ENCODE measurements around the gene CTR9.

CTR9 gene

DNA sequence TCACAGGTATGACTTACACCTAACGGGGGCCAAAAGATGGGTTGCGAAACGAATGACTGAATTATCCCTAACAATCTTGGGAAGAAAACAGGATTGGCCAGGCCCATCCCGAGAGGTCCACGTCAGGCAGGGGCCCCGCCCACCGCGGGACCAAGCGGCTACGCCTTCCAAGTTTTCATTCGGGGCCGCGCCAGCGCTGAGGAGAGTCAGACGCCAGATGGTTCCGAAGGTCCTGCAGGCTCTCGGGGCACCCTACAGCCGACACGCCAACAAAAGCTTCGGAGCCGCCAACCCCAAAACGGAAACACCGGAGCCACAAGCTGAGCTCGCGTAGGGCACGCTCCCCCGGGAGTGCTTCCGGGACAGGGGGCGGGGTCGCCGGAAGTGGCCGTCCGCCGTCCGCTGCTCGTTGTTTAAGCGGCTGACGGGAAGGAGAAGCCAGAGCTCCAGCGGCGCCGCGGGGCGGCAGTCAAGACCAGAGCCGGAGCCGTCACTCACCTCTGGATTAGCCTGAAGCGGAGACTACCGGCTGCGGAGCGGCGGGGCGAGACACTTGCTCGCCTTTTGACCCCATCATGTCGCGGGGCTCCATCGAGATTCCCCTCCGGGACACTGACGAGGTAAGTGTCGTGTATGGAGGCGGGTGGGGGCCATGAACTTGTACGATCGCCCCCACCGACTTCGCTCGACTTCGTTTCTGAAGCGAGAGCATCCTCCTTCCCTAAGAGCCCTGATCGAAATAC is at the start of gene CTR9:
Gene CTR9, plus strand, starts transcription at position 409 of the 743 bp plus-strand sequence. Its CDS starts 167 bp downstream, at position 576.
- peak; percentile 80 to 82 for DNase-seq (ENCODE audit: low read depth in 2 of 2)

DNA sequence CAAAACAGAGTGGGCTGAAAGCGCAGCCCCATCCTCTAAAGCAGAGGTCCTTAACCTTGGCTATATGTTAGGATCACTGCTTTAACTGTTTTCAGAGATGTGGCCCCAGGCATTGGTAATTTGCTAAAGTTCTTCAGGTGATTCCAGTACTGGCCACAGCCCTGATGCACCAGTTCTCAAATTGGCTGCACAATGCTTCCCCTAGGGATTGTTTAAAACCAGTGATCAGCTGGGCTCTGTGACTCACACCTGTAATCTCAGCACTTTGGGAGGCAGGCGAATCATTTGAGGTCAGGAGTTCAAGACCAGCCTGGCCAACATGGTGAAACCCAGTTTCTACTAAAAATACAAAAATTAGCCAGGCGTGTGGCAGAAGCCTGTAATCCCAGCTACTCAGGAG is 49.1 kb upstream of the CTR9 start:
- no peak for DNase-seq (ENCODE audit: low read depth in 2 of 2)

DNA sequence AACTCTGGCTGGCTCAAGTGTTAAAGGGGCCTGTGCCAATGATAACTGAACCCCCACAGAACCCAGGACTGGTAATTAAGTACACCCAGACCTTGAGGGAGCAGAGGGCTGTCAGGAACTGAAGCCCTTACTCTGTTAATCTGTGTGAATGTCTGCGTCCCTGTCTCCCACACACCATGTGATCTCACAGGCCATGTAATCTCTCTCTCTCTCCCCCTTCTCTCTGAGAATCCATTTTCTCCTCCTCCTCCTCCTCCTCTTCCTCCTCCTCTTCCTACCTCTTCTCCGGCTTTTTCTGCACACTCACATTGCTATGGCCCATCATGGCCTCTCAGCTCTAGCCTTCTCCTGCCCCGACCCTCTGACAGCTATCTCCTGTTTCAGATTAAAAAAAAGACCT is 42.9 kb upstream of the CTR9 start:
- DNase-seq (ENCODE audit: low read depth in 2 of 2), result no peak

DNA sequence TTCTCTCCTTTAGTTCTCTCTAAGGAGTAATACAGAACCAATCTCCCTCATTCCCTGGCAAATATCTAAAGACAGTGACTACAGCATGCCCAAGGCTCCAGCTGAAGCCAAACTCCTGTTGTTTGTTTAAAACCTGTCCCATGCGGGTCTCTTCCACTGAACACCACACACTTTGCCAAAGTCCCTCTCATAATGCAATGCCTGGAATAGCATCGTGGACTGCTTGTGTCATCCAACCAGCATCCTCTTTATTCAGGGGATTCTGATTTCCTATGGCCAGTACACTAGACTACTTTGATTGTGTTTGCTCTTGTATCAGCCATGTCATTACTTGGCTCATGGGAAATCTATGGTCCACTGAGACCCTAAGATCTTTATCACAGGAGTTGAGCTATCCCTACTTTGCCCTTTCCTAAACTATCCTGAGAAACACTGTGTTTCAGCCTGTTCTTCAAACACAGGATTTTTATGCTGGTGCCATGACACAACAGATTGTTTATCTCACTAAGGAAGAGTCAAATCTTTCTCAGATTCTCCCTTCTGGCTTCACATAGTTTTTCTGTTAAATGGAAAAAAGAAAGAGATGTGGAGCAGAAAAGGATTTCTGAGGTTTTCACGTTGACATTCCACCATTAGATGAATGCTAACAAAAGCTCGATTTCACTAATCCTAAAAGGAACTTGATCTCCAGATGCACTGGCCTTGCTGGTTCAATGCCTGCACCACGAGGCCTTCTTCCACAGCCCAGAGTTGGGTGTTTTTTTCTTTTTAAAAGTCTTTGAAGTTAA is 41.6 kb upstream of the CTR9 start:
- DNase-seq (ENCODE audit: low read depth in 2 of 2), result no peak

DNA sequence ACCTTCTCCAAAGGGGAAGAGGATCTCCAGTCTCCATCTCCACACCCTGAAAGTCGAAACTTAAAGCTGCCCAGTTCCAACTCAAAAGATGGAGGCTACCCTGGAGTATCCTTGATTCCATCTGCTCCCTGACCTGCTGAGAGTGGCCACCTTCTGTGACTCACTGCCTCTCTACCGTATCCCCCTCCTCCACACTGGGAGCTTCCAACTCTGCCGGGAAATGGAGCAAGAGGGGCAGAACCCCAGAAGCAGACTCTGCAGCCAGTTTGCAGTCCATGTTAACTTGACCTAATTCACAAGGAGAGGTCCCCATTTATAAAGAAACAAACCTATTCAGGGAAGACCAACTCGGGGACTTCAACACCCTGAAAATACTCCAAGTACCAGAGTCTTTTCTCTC is 35.5 kb upstream of the CTR9 start:
- DNase-seq (ENCODE audit: low read depth in 2 of 2), result no peak

DNA sequence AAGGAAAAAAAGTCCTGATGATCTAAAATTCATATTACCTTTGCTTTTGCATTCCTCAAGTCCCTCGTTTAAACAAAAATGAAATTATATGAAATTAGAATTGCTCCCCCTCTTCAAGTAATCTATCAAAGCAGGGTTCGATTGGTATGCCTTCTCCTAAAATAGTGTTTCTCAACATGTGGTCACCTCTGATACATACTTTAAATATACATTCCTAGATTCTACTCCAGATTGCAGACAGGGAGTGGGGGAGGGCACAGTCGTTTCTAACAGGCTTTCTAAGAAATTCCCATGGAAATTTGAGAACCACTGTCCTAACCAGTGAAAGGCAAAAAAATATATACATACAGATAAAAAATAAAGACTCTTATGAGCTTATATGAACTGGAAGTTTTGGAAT is 34.9 kb upstream of the CTR9 start:
- no peak for DNase-seq (ENCODE audit: low read depth in 2 of 2)

DNA sequence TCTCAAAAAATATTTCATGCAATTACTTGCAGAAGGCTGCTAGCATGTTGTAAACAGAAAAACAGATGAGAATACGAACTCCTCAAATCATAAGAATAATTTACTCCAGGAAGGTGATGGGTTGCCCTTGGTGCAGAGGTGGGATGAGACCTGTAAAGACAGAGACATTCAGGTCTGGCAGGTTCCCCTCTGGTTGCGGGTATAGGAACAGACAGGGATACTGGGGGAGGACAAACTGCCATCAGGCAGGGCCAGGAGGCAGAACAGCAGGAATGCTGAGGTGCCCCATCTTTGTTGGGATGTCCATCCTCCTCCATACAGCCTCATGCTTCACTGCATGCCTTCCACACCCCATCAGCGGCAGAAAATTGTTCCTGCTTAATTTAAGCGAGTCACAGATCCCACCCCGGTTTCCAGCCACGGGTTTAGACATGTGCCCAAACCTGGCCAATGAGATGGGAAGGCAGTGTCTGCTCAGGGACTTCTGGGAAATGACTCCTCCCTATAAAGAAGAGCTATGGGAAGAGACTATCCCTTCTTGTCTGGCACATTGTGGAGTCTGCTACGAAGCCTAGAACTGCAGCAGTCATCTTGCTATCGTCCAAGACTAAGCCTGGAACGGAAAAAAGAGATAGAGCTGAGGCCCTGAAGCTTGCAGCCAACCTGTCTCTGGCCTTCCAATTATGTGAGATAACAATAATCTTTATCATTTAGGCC is 34.3 kb upstream of the CTR9 start:
- DNase-seq (ENCODE audit: low read depth in 2 of 2), result no peak

DNA sequence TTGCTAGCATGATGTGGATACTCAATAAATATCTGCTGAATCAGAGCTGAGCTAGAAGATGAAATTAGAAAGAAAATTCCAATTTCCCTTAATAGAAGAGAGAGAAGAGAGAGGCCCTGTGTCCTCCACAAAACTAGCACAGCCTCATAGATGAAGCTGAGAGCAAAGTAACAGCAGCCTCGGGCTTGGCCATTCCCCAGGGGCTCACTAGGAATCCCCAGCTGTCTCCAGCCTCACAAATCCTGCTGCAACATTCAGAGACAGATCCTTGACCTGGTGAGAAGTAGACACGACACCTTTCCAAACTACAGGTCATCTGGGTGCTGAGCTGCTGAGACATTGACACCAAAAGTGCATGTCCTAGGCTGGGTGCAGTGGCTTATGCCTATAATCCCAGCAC is 31.4 kb upstream of the CTR9 start:
- no peak for DNase-seq (ENCODE audit: low read depth in 2 of 2)

DNA sequence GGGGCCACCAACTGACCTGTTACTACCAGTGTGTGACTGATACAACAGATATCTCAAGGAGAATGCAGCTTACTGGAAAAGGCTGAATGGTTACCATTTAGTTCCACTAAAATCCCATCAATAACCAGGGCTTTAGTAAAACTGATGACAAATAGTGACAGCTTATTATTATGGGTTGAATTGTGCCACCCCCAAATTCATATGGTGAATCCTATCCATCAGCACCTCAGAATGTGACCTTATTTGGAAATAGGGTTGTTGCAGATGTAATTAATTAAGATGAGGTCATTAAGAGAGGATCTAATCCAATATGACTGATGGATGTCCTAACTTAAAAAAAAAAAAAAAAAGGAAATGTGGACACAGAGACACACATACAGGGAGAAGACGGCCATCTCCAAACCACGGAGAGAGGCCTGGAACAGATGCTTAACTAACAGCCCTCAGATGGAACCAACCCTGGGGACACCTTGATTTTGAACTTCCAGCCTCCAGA is 30.1 kb upstream of the CTR9 start:
- no peak for DNase-seq (ENCODE audit: low read depth in 2 of 2)

DNA sequence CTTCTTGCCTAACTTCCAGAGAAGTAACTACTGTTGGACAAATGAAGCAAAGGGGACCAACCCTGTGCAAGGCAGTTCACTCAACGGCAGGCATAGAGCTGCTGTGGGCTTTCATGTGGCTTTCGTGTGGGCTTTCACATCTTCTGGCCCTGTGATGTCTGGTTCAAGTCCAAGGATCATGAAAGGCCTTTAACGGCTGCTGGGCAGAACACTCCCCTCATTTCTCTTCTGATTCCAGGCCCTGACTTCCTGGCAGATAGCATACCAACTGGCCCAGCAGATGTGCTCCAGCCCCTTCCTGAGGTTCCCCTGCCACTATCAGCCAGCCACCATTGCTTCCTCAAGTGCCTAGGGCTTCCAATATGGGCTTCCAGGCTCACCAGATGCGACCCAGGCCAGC is 28.7 kb upstream of the CTR9 start:
- no peak for DNase-seq (ENCODE audit: low read depth in 2 of 2)

DNA sequence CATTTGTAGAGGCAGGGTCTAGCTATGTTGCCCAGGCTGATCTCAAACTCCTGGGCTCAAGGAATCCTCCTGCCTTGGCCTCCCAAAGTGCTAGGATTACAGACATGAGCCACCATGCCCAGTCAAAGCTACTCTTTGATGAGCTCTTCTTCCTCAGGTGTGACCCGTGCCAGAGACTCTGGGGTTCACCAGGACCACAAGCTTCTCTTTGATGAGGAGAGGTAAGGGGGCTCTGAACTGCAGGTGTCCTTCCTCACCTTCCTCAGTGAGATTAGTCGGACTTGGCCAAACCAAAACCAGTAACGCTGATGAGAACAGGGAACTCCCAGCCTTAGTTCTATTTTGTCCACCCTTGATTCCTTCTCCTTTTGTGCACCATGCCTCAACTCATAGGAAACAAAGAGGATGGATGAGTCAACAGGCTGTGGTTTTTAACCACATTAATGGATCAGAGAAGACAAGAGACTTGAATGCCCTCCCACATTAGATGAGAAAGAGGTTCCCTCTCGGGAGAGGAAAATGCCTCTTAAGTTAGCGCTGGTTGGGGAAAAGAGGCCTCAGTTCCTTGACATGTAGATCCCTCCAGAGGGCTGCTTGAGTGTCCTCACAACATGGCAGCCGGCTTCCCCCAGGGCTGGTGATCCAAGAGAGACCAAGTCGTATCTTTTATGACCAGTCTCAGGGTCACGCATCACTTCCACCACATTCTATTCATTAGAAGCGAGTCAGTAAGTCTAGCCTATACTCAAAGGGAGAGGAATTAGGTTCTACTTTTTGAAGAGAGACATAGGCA is 25.7 kb upstream of the CTR9 start:
- DNase-seq (ENCODE audit: low read depth in 2 of 2), result no peak

DNA sequence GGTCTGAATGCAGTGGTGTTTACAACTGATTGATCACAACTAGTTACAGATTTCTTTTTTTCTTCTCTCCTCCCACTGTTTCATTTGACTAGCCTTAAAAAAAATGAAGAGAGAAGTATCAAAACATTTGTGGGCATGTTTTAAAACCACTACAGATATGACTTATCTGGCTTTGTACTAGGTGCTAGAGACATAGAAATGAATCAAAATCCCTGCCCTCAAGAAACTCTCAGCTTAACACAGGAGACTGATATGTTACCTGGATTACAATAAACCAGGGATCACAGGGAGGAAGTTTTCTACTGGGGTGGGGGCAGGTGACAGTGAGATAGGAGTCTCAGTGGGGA is 25.2 kb upstream of the CTR9 start:
- DNase-seq (ENCODE audit: low read depth in 2 of 2), result no peak

DNA sequence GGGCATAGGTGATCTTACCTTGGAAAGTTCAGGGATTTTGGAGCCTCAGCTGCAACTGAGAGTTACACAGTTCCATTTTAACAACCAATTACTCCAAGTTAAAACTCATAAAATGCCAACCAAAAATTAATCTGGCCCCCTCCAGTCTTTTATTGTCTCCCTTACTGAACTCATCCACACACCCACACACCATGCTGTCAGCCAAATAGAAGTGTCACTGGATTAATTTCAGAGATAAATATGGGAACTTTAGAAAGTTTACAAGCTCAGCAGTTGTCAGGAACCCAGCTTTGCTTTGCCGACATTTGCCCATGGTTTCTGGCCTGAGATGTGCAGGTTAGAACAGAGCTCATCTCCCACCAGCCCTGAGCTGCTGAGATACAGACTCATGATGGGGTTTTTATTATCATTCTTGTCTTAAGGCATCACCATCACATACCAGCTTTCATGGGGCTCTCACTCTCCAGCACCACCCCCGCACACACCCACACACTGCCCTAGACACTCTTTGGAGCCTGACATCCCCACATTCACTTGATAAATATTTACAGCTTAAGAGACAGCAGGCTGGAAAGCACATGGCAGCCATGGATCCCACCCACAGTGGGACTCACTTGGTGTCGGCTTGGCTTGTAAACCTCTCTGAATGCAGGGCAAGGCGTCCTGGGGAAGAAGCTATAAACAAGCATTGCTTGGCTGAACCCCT is 23.7 kb upstream of the CTR9 start:
- DNase-seq (ENCODE audit: low read depth in 2 of 2), result no peak

DNA sequence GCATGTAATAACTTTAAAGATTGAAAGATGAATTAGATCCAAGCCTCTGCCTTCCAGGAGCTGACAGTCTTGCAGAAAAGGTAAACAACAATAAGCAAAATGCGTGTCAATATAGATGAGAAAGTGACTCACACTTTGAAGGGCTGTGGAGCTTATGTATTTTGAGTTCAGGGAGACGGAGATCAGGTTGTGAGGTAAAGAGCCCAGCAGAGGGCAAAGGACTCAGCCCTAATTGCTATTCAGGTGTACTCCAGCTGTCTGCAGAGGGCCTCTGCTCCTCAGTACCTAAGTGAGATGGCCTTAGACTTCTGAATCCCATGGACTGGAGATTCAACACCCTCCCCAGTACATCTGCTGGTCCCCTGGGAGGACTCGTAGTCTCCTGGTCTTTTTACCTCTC is 22.9 kb upstream of the CTR9 start:
- DNase-seq (ENCODE audit: low read depth in 2 of 2), result no peak

DNA sequence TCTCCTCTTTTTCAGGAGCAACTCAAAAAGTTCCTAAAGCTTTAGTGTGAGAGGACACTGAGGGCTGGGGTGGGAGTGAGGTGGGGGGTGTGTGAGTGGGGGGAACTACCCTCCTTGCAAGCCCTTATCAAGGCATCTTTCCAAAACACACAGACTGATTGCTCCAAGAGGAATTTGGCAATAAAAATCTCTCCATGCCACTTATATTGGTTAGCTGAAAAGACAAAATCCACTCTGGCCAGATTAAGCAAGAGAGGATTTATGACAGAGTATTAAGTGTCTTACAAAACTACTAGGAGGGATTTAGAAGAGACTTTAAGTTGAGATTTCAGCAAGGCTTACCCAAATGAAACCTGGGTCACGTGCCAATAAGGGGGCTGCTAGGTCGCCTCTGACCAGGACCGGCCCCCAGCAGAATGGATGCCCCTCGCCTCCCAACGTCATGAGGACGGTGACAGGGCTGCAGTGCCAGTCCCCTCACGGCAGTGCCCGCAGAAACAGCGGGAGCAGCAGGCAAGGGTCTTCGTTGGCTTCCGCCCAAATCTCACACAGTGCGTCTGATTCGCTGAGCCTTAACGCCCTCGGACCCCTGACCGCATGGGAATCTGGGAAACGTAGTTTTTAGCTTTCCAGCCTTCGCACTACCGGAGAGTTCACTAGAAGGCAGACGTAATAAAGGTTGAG is 22.1 kb upstream of the CTR9 start:
- no peak for DNase-seq (ENCODE audit: low read depth in 2 of 2)

DNA sequence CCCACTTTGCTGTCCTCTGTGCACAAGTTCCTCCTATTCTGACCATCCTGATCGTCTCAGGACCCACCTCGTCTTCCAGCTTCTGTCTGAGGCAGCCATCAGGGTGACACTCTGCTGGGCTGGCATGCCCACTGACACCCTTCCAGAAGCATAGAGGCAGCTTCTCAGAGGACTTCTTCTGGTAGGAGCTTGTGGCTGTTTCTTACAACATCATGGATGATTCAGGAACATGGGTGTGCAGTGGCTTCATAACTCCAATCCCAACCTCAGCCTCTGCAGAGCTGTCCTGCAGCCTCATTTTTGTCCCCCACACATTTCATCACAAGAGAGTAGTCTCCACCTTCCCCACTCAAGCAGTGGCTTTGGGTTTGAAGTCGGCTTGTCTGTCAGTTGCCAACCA is 20.9 kb upstream of the CTR9 start:
- DNase-seq (ENCODE audit: low read depth in 2 of 2), result no peak

DNA sequence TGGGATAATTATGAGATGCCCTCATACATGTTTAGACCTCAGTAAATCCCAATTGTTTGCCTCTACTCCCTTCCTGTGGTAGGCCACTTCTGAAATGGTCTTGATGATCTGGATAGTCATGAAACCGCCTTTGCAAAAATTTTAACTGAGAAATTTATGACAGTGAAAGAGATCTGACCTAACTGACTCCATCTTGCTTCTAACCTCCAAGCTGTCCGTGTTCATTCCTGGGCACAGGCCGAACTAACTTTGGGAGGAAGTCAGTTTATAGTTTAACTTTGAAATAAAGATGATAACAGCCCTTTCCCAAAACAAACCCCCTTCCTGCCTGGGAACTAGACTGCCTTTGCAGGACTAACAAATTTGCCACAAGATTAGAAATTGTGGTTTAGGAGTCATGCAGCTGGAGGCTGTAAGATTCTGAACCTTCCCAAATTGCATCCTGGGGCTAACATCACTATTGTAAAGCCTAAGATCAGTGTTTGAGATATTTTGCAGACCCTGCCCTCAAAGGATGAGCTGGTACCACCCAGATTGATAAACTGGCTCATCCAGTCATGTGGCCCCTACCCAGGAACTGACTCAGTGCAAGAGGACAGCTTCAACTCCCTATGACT is 19.9 kb upstream of the CTR9 start:
- no peak for DNase-seq (ENCODE audit: low read depth in 2 of 2)

DNA sequence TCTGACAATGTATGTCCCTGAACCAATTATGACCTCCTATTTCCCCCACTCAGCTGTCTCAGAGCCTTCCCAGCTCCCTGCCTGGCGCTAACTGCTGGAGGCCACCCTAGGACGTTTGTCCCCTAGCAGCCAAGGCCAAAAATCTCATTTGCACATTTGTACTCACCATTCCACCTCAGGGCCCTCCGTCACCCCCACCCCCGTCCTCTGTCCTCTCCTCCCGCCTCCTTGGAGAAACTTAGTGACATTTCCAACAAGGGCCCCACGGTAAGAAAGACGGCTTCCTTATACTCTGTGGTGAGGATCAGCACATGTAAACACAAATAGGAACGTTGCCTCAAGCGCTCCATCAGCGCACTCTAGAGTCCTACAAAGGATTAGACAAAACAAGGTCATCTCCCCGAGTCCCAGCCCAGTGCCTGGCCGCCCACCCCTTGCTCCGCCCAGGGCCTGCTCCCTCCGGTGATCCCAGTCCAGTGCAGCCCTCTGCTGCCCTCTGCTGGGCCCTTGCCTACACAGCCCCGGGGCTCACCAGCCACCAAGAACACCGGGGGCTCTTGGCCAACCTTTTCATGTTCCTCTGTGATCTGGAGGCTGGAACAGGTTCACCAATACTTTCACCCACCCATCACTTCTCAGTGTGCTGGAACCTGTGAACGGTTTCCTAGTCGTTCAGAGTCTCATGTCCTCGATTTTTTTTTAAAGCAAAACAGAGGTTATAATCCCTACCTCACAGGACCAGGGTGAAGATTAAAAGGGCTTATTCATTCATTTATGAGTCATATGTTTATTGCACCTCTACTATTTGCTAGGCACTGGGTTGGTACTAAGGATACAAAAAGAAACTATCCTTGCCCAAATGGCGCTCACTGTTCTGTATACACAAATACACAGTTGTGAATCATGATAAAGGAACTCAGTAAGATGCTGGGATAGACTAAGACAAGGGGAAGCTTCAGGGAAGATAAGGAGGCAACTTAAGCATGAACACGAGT is 15.3 kb upstream of the CTR9 start:
- DNase-seq (ENCODE audit: low read depth in 2 of 2), result peak; percentile 74 to 78
